HG02943 (cell line): ENCODE data around the gene ATP1A4.

ENCODE experiments used
- ATAC-seq: cut with Tn5 transposase; IDR thresholded peaks from one replicate; pipeline ENCODE4 v1.9.1; 2021; ENCODE audit warnings: mild to moderate bottlenecking, low read depth, moderate library complexity; ENCODE audit not compliant: unreplicated experiment

The ATP1A4 gene

GRCh38 chr1:160222546-160222945 lies 71.1 kb downstream of the ATP1A4 start:
- ATAC-seq, result no peak

GRCh38 chr1:160224606-160225005 lies 73.2 kb downstream of the ATP1A4 start:
- ATAC-seq, result no peak

GRCh38 chr1:160225345-160225744 lies 73.9 kb downstream of the ATP1A4 start:
- no peak for ATAC-seq

GRCh38 chr1:160226623-160227022 lies 75.2 kb downstream of the ATP1A4 start:
- ATAC-seq, result no peak

- ATAC-seq, result no peak
Observed at GRCh38 chr1:160227034-160227433, 75.6 kb downstream of the ATP1A4 start.

GRCh38 chr1:160227561-160227960 lies 76.2 kb downstream of the ATP1A4 start:
- no peak for ATAC-seq

- ATAC-seq, result no peak
Observed at GRCh38 chr1:160228431-160228830, 77.0 kb downstream of the ATP1A4 start.

GRCh38 chr1:160232911-160233310 lies 81.5 kb downstream of the ATP1A4 start:
- no peak for ATAC-seq
